Kidney capillary endothelial cell (primary cell): ENCODE results near the gene KRT82.
"Not testable (repeated sequence)": the region's sequence is repeated elsewhere in the genome, so short reads cannot be mapped to it uniquely, and the experiment has no call there.

Experiments used
- DNase-seq: peaks from one replicate; pipeline ENCODE4 v3.0.0-alpha.2; 2018; ENCODE audit warnings: low spot score

The KRT82 gene

GRCh38 chr12:52405922-52406385 is at the start of gene KRT82:
TSS of gene KRT82 (minus strand) at chr12:52406335. CDS start at chr12:52406277, 58 bp downstream.
- DNase-seq, result no peak

GRCh38 chr12:52455821-52456220 is 49.7 kb upstream of the KRT82 start:
- no peak for DNase-seq

- no peak for DNase-seq
Observed at GRCh38 chr12:52454411-52455201, 48.5 kb upstream of the KRT82 start.

GRCh38 chr12:52452101-52452500 is 46.0 kb upstream of the KRT82 start, which contains the start of gene KRT6B:
TSS of gene KRT6B (minus strand) at chr12:52452146. CDS start at chr12:52452078, 68 bp downstream.
- no peak for DNase-seq

- no peak for DNase-seq
Observed at GRCh38 chr12:52448228-52448627, 42.1 kb upstream of the KRT82 start.

- not testable (repeated sequence) for DNase-seq
Observed at GRCh38 chr12:52447196-52447595, 41.1 kb upstream of the KRT82 start.

GRCh38 chr12:52446367-52447045 is 40.4 kb upstream of the KRT82 start:
- no peak for DNase-seq

GRCh38 chr12:52445876-52446275 is 39.7 kb upstream of the KRT82 start:
- no peak for DNase-seq

- no peak for DNase-seq
Observed at GRCh38 chr12:52444647-52445595, 38.8 kb upstream of the KRT82 start.

GRCh38 chr12:52443966-52444365 is 37.8 kb upstream of the KRT82 start:
- no peak for DNase-seq

- DNase-seq, result no peak
Observed at GRCh38 chr12:52442600-52443061, 36.5 kb upstream of the KRT82 start.

- no peak for DNase-seq
Observed at GRCh38 chr12:52441320-52441911, 35.3 kb upstream of the KRT82 start.

- DNase-seq, result no peak
Observed at GRCh38 chr12:52440821-52441319, 34.7 kb upstream of the KRT82 start.

GRCh38 chr12:52439845-52440244 is 33.7 kb upstream of the KRT82 start:
- DNase-seq, result no peak

- no peak for DNase-seq
Observed at GRCh38 chr12:52439420-52439819, 33.3 kb upstream of the KRT82 start.

GRCh38 chr12:52438305-52439301 is 32.5 kb upstream of the KRT82 start:
- no peak for DNase-seq

- DNase-seq, result no peak
Observed at GRCh38 chr12:52437508-52437907, 31.4 kb upstream of the KRT82 start.

- no peak for DNase-seq
Observed at GRCh38 chr12:52436828-52437474, 30.8 kb upstream of the KRT82 start.

GRCh38 chr12:52436000-52436827 is 30.1 kb upstream of the KRT82 start:
- no peak for DNase-seq
